HG03045 (cell line): ENCODE data around the gene VWA8.
"Not testable (repeated sequence)": the region's sequence is repeated elsewhere in the genome, so short reads cannot be mapped to it uniquely, and the experiment has no call there.

ENCODE experiments used
- ATAC-seq: cut with Tn5 transposase; IDR thresholded peaks from one replicate; pipeline ENCODE4 v1.9.1; 2021; ENCODE audit warnings: mild to moderate bottlenecking, moderate library complexity; ENCODE audit not compliant: unreplicated experiment

The VWA8 gene

GRCh38 chr13:41597348-41598041 is 363.4 kb downstream of the VWA8 start:
- no peak for ATAC-seq

- no peak for ATAC-seq
These were observed 364.7 kb downstream of the VWA8 start for GRCh38 chr13:41596190-41596589.

GRCh38 chr13:41595298-41595697 is 365.6 kb downstream of the VWA8 start:
- no peak for ATAC-seq

GRCh38 chr13:41590643-41591042 is 370.3 kb downstream of the VWA8 start:
- ATAC-seq, result no peak

- no peak for ATAC-seq
These were observed 370.8 kb downstream of the VWA8 start for GRCh38 chr13:41590122-41590521.

GRCh38 chr13:41589434-41589833 is 371.5 kb downstream of the VWA8 start:
- ATAC-seq, result no peak

- ATAC-seq, result no peak
These were observed 372.0 kb downstream of the VWA8 start for GRCh38 chr13:41588899-41589298.

GRCh38 chr13:41588448-41588847 is 372.5 kb downstream of the VWA8 start:
- no peak for ATAC-seq

- no peak for ATAC-seq
These were observed 373.4 kb downstream of the VWA8 start for GRCh38 chr13:41587490-41587889.

- ATAC-seq, result no peak
These were observed 374.7 kb downstream of the VWA8 start for GRCh38 chr13:41586216-41586615.

GRCh38 chr13:41582027-41582463 is 378.9 kb downstream of the VWA8 start:
- no peak for ATAC-seq

- no peak for ATAC-seq
These were observed 380.6 kb downstream of the VWA8 start for GRCh38 chr13:41580345-41580744.

GRCh38 chr13:41579881-41580280 is 381.0 kb downstream of the VWA8 start:
- no peak for ATAC-seq

GRCh38 chr13:41579168-41579567 is 381.7 kb downstream of the VWA8 start:
- ATAC-seq, result no peak

GRCh38 chr13:41578371-41578770 is 382.5 kb downstream of the VWA8 start:
- no peak for ATAC-seq

- no peak for ATAC-seq
These were observed 383.5 kb downstream of the VWA8 start for GRCh38 chr13:41577436-41577835.

- not testable (repeated sequence) for ATAC-seq
These were observed 387.3 kb downstream of the VWA8 start for GRCh38 chr13:41573640-41574039.

- not testable (repeated sequence) for ATAC-seq
These were observed 389.0 kb downstream of the VWA8 start for GRCh38 chr13:41571817-41572340.

GRCh38 chr13:41568972-41569351 is 391.9 kb downstream of the VWA8 start:
- ATAC-seq, result no peak

- no peak for ATAC-seq
These were observed 392.6 kb downstream of the VWA8 start for GRCh38 chr13:41568143-41568971.

GRCh38 chr13:41567363-41567762 is 393.5 kb downstream of the VWA8 start:
- no peak for ATAC-seq

GRCh38 chr13:41565846-41566245 is 395.1 kb downstream of the VWA8 start:
- ATAC-seq, result no peak
